GM12865 (cell line): ENCODE measurements around the gene JMJD1C.

ENCODE experiments used
- DNase-seq: peaks from one replicate; pipeline ENCODE4 v3.0.0; 2010; ENCODE audit warnings: low read depth
- H3K4me3 ChIP-seq: 2 replicates; pipeline ENCODE4 v1.5.1; 2011; ENCODE audit warnings: mild to moderate bottlenecking, low read depth, low read length, control low read depth
- CTCF ChIP-seq: IDR thresholded peaks from 2 replicates; pipeline ENCODE4 v1.5.1; 2011; ENCODE audit warnings: low read length, control low read depth, low read depth, inconsistent platforms; ENCODE audit not compliant: insufficient read depth; ENCODE audit errors: missing control alignments

Gene JMJD1C

GRCh38 chr10:63133821-63134557 lies 331.8 kb downstream of the JMJD1C start:
- H3K4me3 ChIP-seq, result peak overlapping the region; percentile 93
- peak; percentile 37 for DNase-seq
- TF ChIP-seq CTCF, result no peak

- DNase-seq, result peak; percentile 99
- no peak for TF ChIP-seq CTCF
- peak within 1 kb of the TSS; percentile 93 for H3K4me3 ChIP-seq
These were observed 332.5 kb downstream of the JMJD1C start, which contains the start of gene NRBF2 for GRCh38 chr10:63133056-63133820. Gene NRBF2 (plus strand): TSS chr10:63133328. CDS start chr10:63133471, 143 bp downstream.

GRCh38 chr10:63132651-63133055 lies 333.1 kb downstream of the JMJD1C start:
- no peak for TF ChIP-seq CTCF
- DNase-seq, result no peak
- peak overlapping the region; percentile 46 for H3K4me3 ChIP-seq

GRCh38 chr10:63129888-63130287 lies 335.9 kb downstream of the JMJD1C start:
- no peak for TF ChIP-seq CTCF
- H3K4me3 ChIP-seq, result no peak overlapping the region
- no peak for DNase-seq

- no peak overlapping the region for H3K4me3 ChIP-seq
- DNase-seq, result no peak
- TF ChIP-seq CTCF, result no peak
These were observed 337.3 kb downstream of the JMJD1C start for GRCh38 chr10:63128443-63128842.

- H3K4me3 ChIP-seq, result no peak overlapping the region
- TF ChIP-seq CTCF, result no peak
- DNase-seq, result no peak
These were observed 340.3 kb downstream of the JMJD1C start for GRCh38 chr10:63125459-63125858.
